Prostate gland (tissue), 2 donors: ENCODE data around the gene CYP26A1. TPM values are rescaled to one million over a fixed set of nuclear protein-coding genes. Genes with fewer than 3 reads are reported as not detected.
A peak's percentile ranks its signal among the peaks of the same experiment; 100 is the strongest.

ENCODE experiments used
- DNase-seq: peaks from one replicate; pipeline ENCODE4 v3.0.0-alpha.2; 2019; ENCODE audit warnings: low spot score
- H3K27ac ChIP-seq, 2 donors: fragments of 200-600 bp; sonication (generic); 2 replicates each; pipeline ENCODE4 v1.5.1; 2017 to 2019
- H3K27me3 ChIP-seq: fragments of 200-600 bp; sonication (generic); replicated peaks from 2 replicates; pipeline ENCODE4 v1.5.1; 2019; ENCODE audit not compliant: insufficient read depth
- H3K36me3 ChIP-seq, 2 donors: fragments of 200-600 bp; sonication (generic); 1 replicate in 1 of 2; 2 replicates in 1 of 2; pipeline versions ENCODE4 v1.5.1 to v1.8.1; 2017 to 2019
- H3K4me1 ChIP-seq: fragments of 200-600 bp; sonication (generic); replicated peaks from 2 replicates; pipeline ENCODE4 v1.5.1; 2019
- H3K4me3 ChIP-seq, 2 donors: fragments of 200-600 bp; sonication (generic); 2 replicates each; pipeline ENCODE4 v1.5.1; 2017 to 2019
- H3K9me3 ChIP-seq: fragments of 200-600 bp; sonication (generic); 2 replicates; pipeline ENCODE4 v1.5.1; 2017
- CTCF ChIP-seq, 4 experiments: fragments of 200-600 bp in 2 of 4; fragments of 450-650 bp in 2 of 4; sonication (generic) in 2 of 4; IDR thresholded peaks; 1 replicate in 3 of 4; 2 replicates in 1 of 4; pipeline ENCODE4 v1.5.1; 2016 to 2019; ENCODE audit warnings: antibody characterized with exemption in 4 of 4, mild to moderate bottlenecking in 2 of 4, moderate library complexity in 2 of 4
- POLR2A ChIP-seq: fragments of 450-650 bp; IDR thresholded peaks from one replicate; pipeline ENCODE4 v1.6.1; 2016; ENCODE audit warnings: antibody characterized with exemption, mild to moderate bottlenecking
- POLR2AphosphoS5 ChIP-seq: sonication (generic); formaldehyde crosslinking; IDR thresholded peaks from one replicate; pipeline ENCODE4 v1.6.1; 2017; ENCODE audit warnings: antibody characterized with exemption
- WGBS: methylation state at CpG from one replicate; pipeline ENCODE4 v1.1.5; 2018; 5-methylcytosine and 5-hydroxymethylcytosine counted together
- intact Hi-C: fragments of 100-400 bp; cut with DNase I; formaldehyde crosslinking; loops from one replicate; pipeline ENCODE4 v1.14.2; 2022
- total RNA-seq, 2 donors: library from RNA; depleted of rRNA; stranded (reverse); fragments of >200 nt; gene quantifications; one replicate each; pipeline ENCODE4 v1.1.0, GENCODE V29; 2016

Gene CYP26A1
- not detected for total RNA-seq

- intact Hi-C loops: no loop called here
- peaks cover 24% of the 10 kb centered on the region for H3K27me3 ChIP-seq
- no peaks in the 10 kb centered on the region for H3K9me3 ChIP-seq
- no peak within 1 kb of the TSS for H3K27ac ChIP-seq
- 1% methylated on average over 52 of the region's 52 CpGs for WGBS
- TF ChIP-seq POLR2A: no peak
- peak within 1 kb of the TSS; percentile 14 to 30 for H3K4me3 ChIP-seq
- peaks cover 6% of the 10 kb centered on the region for H3K4me1 ChIP-seq
- DNase-seq: no peak
- H3K36me3 ChIP-seq: no peaks in the 10 kb centered on the region
These were observed at the start of gene CYP26A1 for GRCh38 chr10:93073539-93074146. TSS of gene CYP26A1 (plus strand) at chr10:93073893. CDS start at chr10:93073935, 42 bp downstream.

- no peaks in the 10 kb centered on the region for H3K9me3 ChIP-seq
- no peaks in the 10 kb centered on the region for H3K36me3 ChIP-seq
- H3K4me3 ChIP-seq: no peak overlapping the region
- H3K4me1 ChIP-seq: no peaks in the 10 kb centered on the region
- no peaks in the 10 kb centered on the region for H3K27me3 ChIP-seq
- TF ChIP-seq POLR2AphosphoS5: peak; percentile 36
- TF ChIP-seq POLR2A: no peak
- no peak overlapping the region for H3K27ac ChIP-seq
- DNase-seq: no peak
- 60% methylated on average over 2 of the region's 2 CpGs for WGBS
- intact Hi-C loops: no loop called here
These were observed 47.6 kb upstream of the CYP26A1 start for GRCh38 chr10:93026072-93026471.

GRCh38 chr10:93027508-93027907 is 46.2 kb upstream of the CYP26A1 start:
- no peak overlapping the region for H3K4me3 ChIP-seq
- H3K9me3 ChIP-seq: no peaks in the 10 kb centered on the region
- no peak overlapping the region for H3K27ac ChIP-seq
- no peak for DNase-seq
- no peaks in the 10 kb centered on the region for H3K27me3 ChIP-seq
- no peaks in the 10 kb centered on the region for H3K36me3 ChIP-seq
- TF ChIP-seq CTCF (IDR thresholded peaks at IDR 0.05) (no peak), POLR2AphosphoS5 (no peak), POLR2A (no peak)
- intact Hi-C loops: no loop called here
- H3K4me1 ChIP-seq: no peaks in the 10 kb centered on the region

GRCh38 chr10:93028883-93029282 is 44.8 kb upstream of the CYP26A1 start:
- Histone ChIP-seq H3K27me3 (no peaks in the 10 kb centered on the region), H3K27ac (no peak overlapping the region), H3K4me3 (no peak overlapping the region), H3K9me3 (no peaks in the 10 kb centered on the region), H3K36me3 (no peaks in the 10 kb centered on the region), H3K4me1 (no peaks in the 10 kb centered on the region)
- TF ChIP-seq POLR2A (no peak), CTCF (IDR thresholded peaks at IDR 0.05) (no peak), POLR2AphosphoS5 (no peak)
- intact Hi-C loops: no loop called here
- DNase-seq: no peak
- 65% methylated on average over 2 of the region's 2 CpGs for WGBS

GRCh38 chr10:93030409-93030808 is 43.3 kb upstream of the CYP26A1 start:
- no peak for TF ChIP-seq CTCF (IDR thresholded peaks at IDR 0.05)
- TF ChIP-seq POLR2AphosphoS5: no peak
- no peak for TF ChIP-seq POLR2A
- Histone ChIP-seq H3K36me3 (no peaks in the 10 kb centered on the region), H3K4me3 (no peak overlapping the region), H3K27ac (no peak overlapping the region), H3K9me3 (no peaks in the 10 kb centered on the region), H3K4me1 (no peaks in the 10 kb centered on the region), H3K27me3 (no peaks in the 10 kb centered on the region)
- intact Hi-C loops: no loop called here
- no peak for DNase-seq

GRCh38 chr10:93032105-93032808 is 41.4 kb upstream of the CYP26A1 start:
- no peak for TF ChIP-seq POLR2A
- TF ChIP-seq CTCF (IDR thresholded peaks at IDR 0.05): no peak
- TF ChIP-seq POLR2AphosphoS5: no peak
- H3K36me3 ChIP-seq: no peaks in the 10 kb centered on the region
- intact Hi-C loops: no loop called here
- 85% methylated on average over 5 of the region's 5 CpGs for WGBS
- H3K4me3 ChIP-seq: no peak overlapping the region
- no peak for DNase-seq
- H3K27me3 ChIP-seq: no peaks in the 10 kb centered on the region
- H3K4me1 ChIP-seq: no peaks in the 10 kb centered on the region
- no peaks in the 10 kb centered on the region for H3K9me3 ChIP-seq
- H3K27ac ChIP-seq: no peak overlapping the region
